GM20000 (cell line): ENCODE data around the gene PMVK.

Source experiments
- DNase-seq: peaks from one replicate; pipeline ENCODE4 v3.0.0; 2012; ENCODE audit warnings: low spot score
- TF ChIP-seq, protein P1 (sequence below): IDR thresholded peaks from 2 replicates; pipeline ENCODE4 v1.5.1; 2012; ENCODE audit warnings: mild to moderate bottlenecking, control low read depth; ENCODE audit errors: extremely low read depth, missing control alignments

PMVK gene

GRCh38 chr1:154906621-154907081, 29.9 kb downstream of the PMVK start:
- TF ChIP-seq, protein P1, sequence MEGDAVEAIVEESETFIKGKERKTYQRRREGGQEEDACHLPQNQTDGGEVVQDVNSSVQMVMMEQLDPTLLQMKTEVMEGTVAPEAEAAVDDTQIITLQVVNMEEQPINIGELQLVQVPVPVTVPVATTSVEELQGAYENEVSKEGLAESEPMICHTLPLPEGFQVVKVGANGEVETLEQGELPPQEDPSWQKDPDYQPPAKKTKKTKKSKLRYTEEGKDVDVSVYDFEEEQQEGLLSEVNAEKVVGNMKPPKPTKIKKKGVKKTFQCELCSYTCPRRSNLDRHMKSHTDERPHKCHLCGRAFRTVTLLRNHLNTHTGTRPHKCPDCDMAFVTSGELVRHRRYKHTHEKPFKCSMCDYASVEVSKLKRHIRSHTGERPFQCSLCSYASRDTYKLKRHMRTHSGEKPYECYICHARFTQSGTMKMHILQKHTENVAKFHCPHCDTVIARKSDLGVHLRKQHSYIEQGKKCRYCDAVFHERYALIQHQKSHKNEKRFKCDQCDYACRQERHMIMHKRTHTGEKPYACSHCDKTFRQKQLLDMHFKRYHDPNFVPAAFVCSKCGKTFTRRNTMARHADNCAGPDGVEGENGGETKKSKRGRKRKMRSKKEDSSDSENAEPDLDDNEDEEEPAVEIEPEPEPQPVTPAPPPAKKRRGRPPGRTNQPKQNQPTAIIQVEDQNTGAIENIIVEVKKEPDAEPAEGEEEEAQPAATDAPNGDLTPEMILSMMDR, result no peak
- no peak for DNase-seq

DNA sequence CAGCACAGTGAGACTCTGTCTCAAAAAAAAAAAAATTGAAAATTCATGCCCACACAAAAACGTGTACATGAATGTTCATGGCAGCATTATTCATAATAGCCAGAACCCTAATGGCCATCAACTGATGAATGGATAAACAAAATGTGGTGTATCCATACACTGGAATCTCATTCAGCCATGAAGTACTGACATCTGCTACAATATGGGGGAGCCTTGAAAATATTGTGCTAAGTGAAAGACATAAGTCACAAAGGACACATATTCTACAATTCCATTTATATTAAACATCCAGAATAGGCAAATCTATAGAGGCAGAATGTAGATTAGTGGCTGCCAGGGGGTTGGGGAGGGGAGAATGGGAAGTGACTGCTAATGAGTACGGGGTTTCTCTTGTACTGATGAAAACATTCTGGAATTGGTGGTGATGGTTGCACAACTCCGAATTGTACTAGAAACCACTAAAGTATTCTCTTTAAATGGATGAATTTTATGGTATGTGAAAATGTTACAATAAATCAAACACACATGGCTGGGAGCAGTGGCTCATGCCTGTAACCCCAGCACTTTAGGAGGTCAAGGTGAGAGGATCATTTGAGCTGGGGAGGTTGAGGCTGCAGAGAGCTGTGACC, 33.5 kb downstream of the PMVK start:
- DNase-seq, result no peak
- TF ChIP-seq, protein P1, result no peak

DNA sequence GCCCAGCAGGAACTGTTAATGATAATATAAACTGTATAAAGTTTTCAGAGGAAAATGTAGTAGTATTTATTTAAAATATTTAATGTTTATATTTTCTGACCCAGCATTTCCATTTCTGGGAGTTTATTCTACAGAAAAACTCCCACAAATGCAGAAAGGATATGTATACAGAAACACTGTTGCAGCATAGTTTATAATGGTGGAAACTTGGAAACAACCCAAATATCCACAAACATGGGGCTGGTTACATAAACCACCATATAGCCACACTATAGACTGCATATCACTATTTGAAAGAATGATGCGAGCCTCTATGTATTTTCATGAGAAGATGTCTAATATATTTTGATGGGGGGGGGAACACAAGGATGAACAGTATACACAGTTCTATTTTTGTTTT, 34.9 kb downstream of the PMVK start:
- no peak for DNase-seq
- TF ChIP-seq, protein P1, result no peak

GRCh38 chr1:154899041-154899440, 37.5 kb downstream of the PMVK start:
- DNase-seq, result no peak
- TF ChIP-seq, protein P1, result no peak

- no peak for DNase-seq
- TF ChIP-seq, protein P1, result no peak
These were observed 39.7 kb downstream of the PMVK start for GRCh38 chr1:154896771-154897286.

GRCh38 chr1:154895798-154896197, 40.7 kb downstream of the PMVK start:
- TF ChIP-seq, protein P1, result no peak
- DNase-seq, result no peak

- TF ChIP-seq, protein P1, result no peak
- DNase-seq, result no peak
These were observed 45.1 kb downstream of the PMVK start for GRCh38 chr1:154891452-154891851.
